Measurements from ENCODE around the gene KRT78. TPM values are rescaled to one million over a fixed set of nuclear protein-coding genes. Genes with fewer than 3 reads are reported as not detected.

KRT78 gene
- total RNA-seq, 1 donor from 2014 or later: not detected

GRCh38 chr12:52822771-52823510, 25.9 kb downstream of the KRT78 start:
- H3K27ac Mint-ChIP-seq: no peak overlapping the region
- DNase-seq (ENCODE audit: low spot score, unreplicated experiment): no peak
- peaks cover 13% of the 10 kb centered on the region for H3K4me1 Mint-ChIP-seq (ENCODE audit: low read depth)
- H3K27me3 Mint-ChIP-seq: peaks cover 24% of the 10 kb centered on the region
- no peak for TF ChIP-seq CTCF (IDR thresholded peaks at IDR 0.05; ENCODE audit: unreplicated experiment)
- no peak overlapping the region for H3K4me3 Mint-ChIP-seq (ENCODE audit: low read depth)
- no peaks in the 10 kb centered on the region for H3K36me3 Mint-ChIP-seq (ENCODE audit: insufficient read depth)
- peaks cover 3% of the 10 kb centered on the region for H3K9me3 Mint-ChIP-seq (ENCODE audit: low read depth)

GRCh38 chr12:52821826-52822660, 26.8 kb downstream of the KRT78 start:
- H3K27ac Mint-ChIP-seq: no peak overlapping the region

GRCh38 chr12:52821071-52821730, 27.6 kb downstream of the KRT78 start:
- TF ChIP-seq CTCF (IDR thresholded peaks at IDR 0.05; ENCODE audit: unreplicated experiment): no peak

More at GRCh38 chr12:52821826-52822660, 26.8 kb downstream of the KRT78 start:
- Mint-ChIP-seq H3K9me3 (ENCODE audit: low read depth) (peaks cover 1% of the 10 kb centered on the region), H3K4me3 (ENCODE audit: low read depth) (no peak overlapping the region), H3K4me1 (ENCODE audit: low read depth) (peaks cover 8% of the 10 kb centered on the region), H3K36me3 (ENCODE audit: insufficient read depth) (no peaks in the 10 kb centered on the region), H3K27me3 (peaks cover 29% of the 10 kb centered on the region)
- no peak for DNase-seq (ENCODE audit: low spot score, unreplicated experiment)
- no peak for TF ChIP-seq CTCF (IDR thresholded peaks at IDR 0.05; ENCODE audit: unreplicated experiment)

GRCh38 chr12:52820521-52820920, 28.3 kb downstream of the KRT78 start:
- TF ChIP-seq CTCF (IDR thresholded peaks at IDR 0.05; ENCODE audit: unreplicated experiment): no peak
- no peaks in the 10 kb centered on the region for H3K9me3 Mint-ChIP-seq (ENCODE audit: low read depth)
- peaks cover 31% of the 10 kb centered on the region for H3K27me3 Mint-ChIP-seq
- no peak overlapping the region for H3K27ac Mint-ChIP-seq
- no peak for DNase-seq (ENCODE audit: low spot score, unreplicated experiment)
- H3K4me1 Mint-ChIP-seq (ENCODE audit: low read depth): peaks cover 8% of the 10 kb centered on the region
- H3K4me3 Mint-ChIP-seq (ENCODE audit: low read depth): no peak overlapping the region
- H3K36me3 Mint-ChIP-seq (ENCODE audit: insufficient read depth): no peaks in the 10 kb centered on the region

More at GRCh38 chr12:52821071-52821730, 27.6 kb downstream of the KRT78 start:
- Mint-ChIP-seq H3K36me3 (ENCODE audit: insufficient read depth) (no peaks in the 10 kb centered on the region), H3K4me1 (ENCODE audit: low read depth) (peaks cover 6% of the 10 kb centered on the region), H3K4me3 (ENCODE audit: low read depth) (no peak overlapping the region), H3K27me3 (peaks cover 29% of the 10 kb centered on the region), H3K27ac (no peak overlapping the region), H3K9me3 (ENCODE audit: low read depth) (no peaks in the 10 kb centered on the region)
- no peak for DNase-seq (ENCODE audit: low spot score, unreplicated experiment)
